Adipocyte (in vitro differentiated cells): ENCODE measurements around the gene OR52E1.
"Not testable (repeated sequence)": the region's sequence is repeated elsewhere in the genome, so short reads cannot be mapped to it uniquely, and the experiment has no call there.

Experiments
- DNase-seq: peaks from one replicate; pipeline ENCODE4 v3.0.0-alpha.2; 2015; ENCODE audit warnings: low read depth
- H3K27me3 ChIP-seq: replicated peaks from 2 replicates; pipeline ENCODE4 v1.7.0; 2013; ENCODE audit warnings: mild to moderate bottlenecking, low read length, moderate library complexity; ENCODE audit not compliant: control insufficient read depth, insufficient read depth
- H3K36me3 ChIP-seq: 2 replicates; pipeline ENCODE4 v1.7.0; 2013; ENCODE audit warnings: low read length, mild to moderate bottlenecking, moderate library complexity; ENCODE audit not compliant: control insufficient read depth, insufficient read depth, severe bottlenecking
- H3K4me1 ChIP-seq: 2 replicates; pipeline ENCODE4 v1.7.0; 2013; ENCODE audit warnings: mild to moderate bottlenecking, low read length, moderate library complexity; ENCODE audit not compliant: control insufficient read depth, insufficient read depth
- H3K4me3 ChIP-seq: 2 replicates; pipeline ENCODE4 v1.7.0; 2013; ENCODE audit warnings: mild to moderate bottlenecking, low read length, moderate library complexity
- H3K9ac ChIP-seq: 2 replicates; pipeline ENCODE4 v1.7.0; 2013; ENCODE audit warnings: mild to moderate bottlenecking, low read length, moderate library complexity
- H3K9me3 ChIP-seq: 2 replicates; pipeline ENCODE4 v1.7.0; 2013; ENCODE audit warnings: mild to moderate bottlenecking, low read length, moderate library complexity; ENCODE audit not compliant: control insufficient read depth

The OR52E1 gene

DNA sequence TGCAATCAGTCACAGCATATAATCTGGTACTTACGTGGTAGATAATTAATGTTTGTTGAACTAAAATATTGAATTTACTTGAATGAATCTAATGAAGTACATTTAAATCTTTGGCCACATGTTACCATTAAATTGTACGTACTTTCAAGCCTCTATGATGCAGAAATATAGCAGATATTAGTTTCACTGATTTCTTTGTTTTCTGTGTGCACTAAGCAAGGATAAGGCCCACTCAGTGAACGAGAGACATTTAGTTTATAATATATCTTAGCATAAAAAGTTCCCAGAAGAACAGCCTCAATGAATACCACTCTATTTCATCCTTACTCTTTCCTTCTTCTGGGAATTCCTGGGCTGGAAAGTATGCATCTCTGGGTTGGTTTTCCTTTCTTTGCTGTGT lies at the start of gene OR52E1:
Gene OR52E1, plus strand, starts transcription at position 301 of the 400 bp plus-strand sequence.
- Histone ChIP-seq H3K9me3 (no peaks in the 10 kb centered on the region), H3K9ac (no peak within 1 kb of the TSS), H3K36me3 (no peaks in the 10 kb centered on the region), H3K4me3 (no peak within 1 kb of the TSS), H3K4me1 (no peaks in the 10 kb centered on the region), H3K27me3 (no peaks in the 10 kb centered on the region)
- DNase-seq, result no peak

DNA sequence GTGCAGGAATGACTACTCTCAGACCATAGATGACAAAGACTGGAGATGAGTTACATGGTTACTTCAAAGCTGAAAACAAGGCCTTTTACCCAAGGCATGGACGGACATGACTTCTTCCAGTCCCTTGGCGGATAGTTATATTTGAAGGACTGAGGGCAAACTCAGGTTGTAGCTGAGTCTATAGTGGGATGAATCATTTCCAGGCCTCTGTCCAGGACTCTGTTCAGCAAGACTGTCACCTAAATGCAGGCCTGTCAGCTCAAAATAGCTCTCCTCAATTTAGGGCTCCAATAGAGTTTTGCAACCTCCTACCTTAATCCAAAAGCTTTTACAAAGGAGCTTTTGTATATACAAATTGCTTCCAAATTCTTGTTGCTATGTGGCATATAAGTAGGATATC lies 47.4 kb upstream of the OR52E1 start:
- H3K27me3 ChIP-seq, result no peaks in the 10 kb centered on the region
- H3K36me3 ChIP-seq, result no peaks in the 10 kb centered on the region
- H3K9me3 ChIP-seq, result peaks cover 10% of the 10 kb centered on the region
- no peaks in the 10 kb centered on the region for H3K4me1 ChIP-seq
- no peak overlapping the region for H3K9ac ChIP-seq
- H3K4me3 ChIP-seq, result no peak overlapping the region
- DNase-seq, result no peak

DNA sequence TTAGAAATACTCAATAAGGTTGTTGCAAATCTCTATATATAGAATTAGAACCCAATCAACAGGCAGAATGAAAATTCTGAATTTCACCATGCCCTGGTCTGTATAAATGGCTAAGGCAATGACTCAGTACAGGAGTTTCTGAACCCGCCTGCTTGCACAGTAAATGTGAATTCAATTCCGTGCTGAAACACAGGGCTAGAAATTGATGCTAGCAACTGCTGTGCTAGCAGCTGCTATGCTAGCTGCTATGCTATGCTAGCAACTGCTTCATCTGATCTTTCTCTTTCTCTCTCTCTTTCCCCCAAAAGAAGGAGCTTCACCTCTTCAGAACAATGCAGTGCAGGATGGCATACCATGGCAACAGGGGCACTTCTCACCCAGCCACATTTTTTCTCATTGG lies 32.7 kb upstream of the OR52E1 start:
- Histone ChIP-seq H3K4me3 (no peak overlapping the region), H3K4me1 (no peaks in the 10 kb centered on the region), H3K27me3 (no peaks in the 10 kb centered on the region), H3K36me3 (no peaks in the 10 kb centered on the region), H3K9me3 (no peaks in the 10 kb centered on the region), H3K9ac (no peak overlapping the region)
- DNase-seq, result no peak

DNA sequence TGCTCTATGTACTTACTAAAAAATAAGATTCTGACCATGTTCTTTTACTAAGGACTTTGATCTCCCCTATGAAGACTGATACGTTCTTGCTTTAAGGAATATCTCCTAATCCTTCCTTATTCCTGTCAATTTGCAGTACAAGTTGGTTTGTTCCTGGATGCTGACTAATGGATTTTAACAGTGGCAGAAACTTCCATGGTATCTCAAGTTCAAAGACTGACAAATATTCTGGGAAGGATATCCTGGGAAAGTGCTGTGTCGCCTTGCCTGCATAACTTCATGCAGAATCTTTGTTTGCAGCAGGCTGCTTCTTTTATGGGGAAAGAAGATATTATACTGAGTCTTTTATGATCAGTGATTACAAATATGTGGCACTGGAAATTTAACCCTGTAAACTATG lies 31.4 kb upstream of the OR52E1 start:
- DNase-seq, result no peak
- no peaks in the 10 kb centered on the region for H3K27me3 ChIP-seq
- H3K9me3 ChIP-seq, result no peaks in the 10 kb centered on the region

DNA sequence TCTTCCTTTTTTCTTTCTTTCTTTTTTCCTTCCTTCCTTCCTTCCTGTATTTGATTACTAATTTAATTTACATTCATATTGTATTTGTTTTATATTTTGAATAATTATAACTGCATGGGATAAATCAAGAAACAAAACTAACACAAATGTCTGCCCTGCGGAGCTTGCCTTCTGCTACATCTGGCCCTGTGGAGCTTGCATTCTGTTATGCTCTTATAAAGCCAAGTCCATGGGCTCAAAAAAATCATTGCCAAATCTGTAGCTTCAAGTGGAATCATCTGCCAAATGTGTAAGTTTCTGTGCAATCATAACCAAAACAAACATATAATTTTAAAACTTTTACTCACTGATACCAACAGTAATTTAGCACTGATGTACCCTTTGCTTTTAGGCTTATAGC lies 31.0 kb upstream of the OR52E1 start:
- Histone ChIP-seq H3K9me3 (no peaks in the 10 kb centered on the region), H3K36me3 (no peaks in the 10 kb centered on the region), H3K27me3 (no peaks in the 10 kb centered on the region), H3K9ac (no peak overlapping the region), H3K4me3 (no peak overlapping the region), H3K4me1 (no peaks in the 10 kb centered on the region)
- DNase-seq, result no peak

More for the DNA sequence above, 31.4 kb upstream of the OR52E1 start:
- Histone ChIP-seq H3K36me3 (no peaks in the 10 kb centered on the region), H3K9ac (no peak overlapping the region), H3K4me1 (no peaks in the 10 kb centered on the region), H3K4me3 (no peak overlapping the region)

DNA sequence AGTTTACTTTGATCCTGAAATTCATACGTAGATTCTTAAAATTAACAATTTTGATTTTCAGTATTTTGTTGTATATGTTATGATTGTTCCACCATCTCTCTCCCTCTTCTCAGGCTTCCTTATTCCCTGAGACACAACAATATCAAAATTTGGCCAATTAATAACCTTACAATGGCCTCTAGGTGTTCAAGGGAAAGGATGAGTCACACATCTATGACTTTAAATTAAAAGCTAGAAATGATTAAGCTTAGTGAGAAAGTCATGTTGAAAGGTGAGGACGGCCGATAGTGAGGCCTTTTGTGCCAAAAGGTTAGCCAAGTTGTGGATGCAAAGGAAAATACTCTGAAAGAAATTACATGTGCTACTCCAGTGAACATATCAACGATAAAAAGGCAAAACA lies 28.5 kb upstream of the OR52E1 start:
- Histone ChIP-seq H3K9me3 (no peaks in the 10 kb centered on the region), H3K9ac (no peak overlapping the region), H3K4me3 (no peak overlapping the region), H3K4me1 (no peaks in the 10 kb centered on the region), H3K36me3 (no peaks in the 10 kb centered on the region), H3K27me3 (no peaks in the 10 kb centered on the region)
- DNase-seq, result no peak

DNA sequence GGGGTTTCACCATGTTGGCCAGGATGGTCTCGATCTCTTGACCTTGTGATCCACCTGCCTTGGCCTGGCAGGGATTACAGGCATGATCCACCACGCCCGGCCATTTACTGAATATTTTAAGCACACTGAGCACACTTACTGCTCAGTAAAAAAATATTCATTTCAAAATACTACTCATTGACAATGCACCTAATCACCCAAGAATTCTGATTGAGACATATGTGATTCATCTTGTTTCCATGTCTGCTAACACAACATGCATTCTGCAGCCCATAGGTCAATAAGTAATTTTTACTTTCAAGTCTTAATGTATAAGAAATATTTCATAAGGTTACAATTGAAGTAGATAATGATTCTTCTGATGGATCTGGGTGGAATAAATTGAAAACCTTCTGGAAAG lies 27.3 kb upstream of the OR52E1 start:
- Histone ChIP-seq H3K9ac (no peak overlapping the region), H3K36me3 (no peaks in the 10 kb centered on the region), H3K4me1 (no peaks in the 10 kb centered on the region), H3K9me3 (no peaks in the 10 kb centered on the region), H3K4me3 (no peak overlapping the region), H3K27me3 (no peaks in the 10 kb centered on the region)
- DNase-seq, result no peak

DNA sequence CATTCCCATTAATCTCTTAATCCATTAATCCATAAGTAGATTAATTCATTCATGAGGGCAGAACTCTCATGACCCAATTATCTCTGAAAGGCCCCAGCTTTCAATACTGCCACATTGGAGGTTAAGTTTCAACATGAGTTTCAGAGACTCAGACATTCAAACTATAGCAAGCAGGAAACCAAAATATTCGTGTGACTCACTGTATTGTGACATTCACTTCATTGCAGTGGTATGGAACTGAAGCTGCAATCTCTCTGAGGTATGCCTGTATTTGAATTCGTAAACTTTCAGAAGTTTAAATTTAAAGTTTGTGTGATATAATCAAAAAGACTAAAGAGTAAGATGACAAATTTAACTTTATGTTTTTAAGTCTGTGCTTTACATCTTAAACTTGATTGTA lies 26.0 kb upstream of the OR52E1 start:
- Histone ChIP-seq H3K4me1 (no peaks in the 10 kb centered on the region), H3K4me3 (no peak overlapping the region), H3K9ac (no peak overlapping the region), H3K9me3 (no peaks in the 10 kb centered on the region), H3K27me3 (no peaks in the 10 kb centered on the region), H3K36me3 (no peaks in the 10 kb centered on the region)
- DNase-seq, result peak; percentile 38

DNA sequence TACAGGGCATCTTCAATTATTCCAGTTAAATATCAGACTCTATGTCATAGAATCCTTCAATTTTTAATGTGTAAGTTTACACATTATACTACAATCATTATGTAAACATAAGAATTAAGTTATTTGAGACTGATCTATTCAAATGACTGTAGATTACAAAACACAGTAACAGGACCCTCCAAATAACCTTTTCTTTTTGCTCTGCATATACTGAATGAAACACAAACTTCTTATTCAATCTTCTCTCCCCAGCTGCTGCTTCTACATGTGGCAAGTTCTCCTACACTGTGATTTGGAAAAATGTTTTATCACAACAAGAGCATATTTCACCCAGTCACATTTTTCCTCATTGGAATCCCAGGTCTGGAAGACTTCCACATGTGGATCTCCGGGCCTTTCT lies 23.1 kb upstream of the OR52E1 start, which contains the start of gene OR52J3:
Gene OR52J3, plus strand, starts transcription at position 301 of the 400 bp plus-strand sequence. Its CDS starts 0 bp downstream, at position 301.
- Histone ChIP-seq H3K4me1 (no peaks in the 10 kb centered on the region), H3K9ac (no peak within 1 kb of the TSS), H3K36me3 (no peaks in the 10 kb centered on the region), H3K4me3 (no peak within 1 kb of the TSS), H3K9me3 (no peaks in the 10 kb centered on the region), H3K27me3 (no peaks in the 10 kb centered on the region)
- DNase-seq, result no peak

DNA sequence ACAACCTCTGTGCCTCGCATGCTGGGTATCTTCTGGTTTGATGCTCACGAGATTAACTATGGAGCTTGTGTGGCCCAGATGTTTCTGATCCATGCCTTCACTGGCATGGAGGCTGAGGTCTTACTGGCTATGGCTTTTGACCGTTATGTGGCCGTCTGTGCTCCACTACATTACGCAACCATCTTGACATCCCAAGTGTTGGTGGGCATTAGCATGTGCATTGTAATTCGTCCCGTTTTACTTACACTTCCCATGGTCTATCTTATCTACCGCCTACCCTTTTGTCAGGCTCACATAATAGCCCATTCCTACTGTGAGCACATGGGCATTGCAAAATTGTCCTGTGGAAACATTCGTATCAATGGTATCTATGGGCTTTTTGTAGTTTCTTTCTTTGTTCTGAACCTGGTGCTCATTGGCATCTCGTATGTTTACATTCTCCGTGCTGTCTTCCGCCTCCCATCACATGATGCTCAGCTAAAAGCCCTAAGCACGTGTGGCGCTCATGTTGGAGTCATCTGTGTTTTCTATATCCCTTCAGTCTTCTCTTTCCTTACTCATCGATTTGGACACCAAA lies 22.5 kb upstream of the OR52E1 start:
- no peak overlapping the region for H3K4me3 ChIP-seq
- H3K9ac ChIP-seq, result no peak overlapping the region
- no peaks in the 10 kb centered on the region for H3K4me1 ChIP-seq
- H3K27me3 ChIP-seq, result no peaks in the 10 kb centered on the region
- H3K9me3 ChIP-seq, result no peaks in the 10 kb centered on the region
- no peaks in the 10 kb centered on the region for H3K36me3 ChIP-seq
- no peak for DNase-seq

DNA sequence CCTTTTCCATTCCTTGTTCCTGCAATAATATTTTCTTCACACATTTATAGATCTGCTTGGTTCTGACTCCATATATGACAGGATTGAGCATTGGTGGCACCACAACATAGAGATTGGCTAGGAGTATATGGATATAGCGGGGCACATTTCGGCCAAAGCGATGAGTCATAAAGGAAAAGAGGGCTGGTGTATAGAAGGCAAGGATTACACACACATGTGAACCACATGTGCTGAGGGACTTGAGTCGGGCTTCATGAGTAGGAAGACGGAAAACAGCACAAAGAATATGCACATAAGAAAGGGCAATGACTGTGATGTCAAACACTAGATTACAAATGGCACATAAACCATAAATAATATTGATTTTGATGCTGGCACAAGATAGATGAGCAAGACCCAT lies 10.7 kb upstream of the OR52E1 start:
- H3K9me3 ChIP-seq, H3K9ac ChIP-seq, H3K4me1 ChIP-seq, H3K4me3 ChIP-seq, H3K36me3 ChIP-seq, DNase-seq, H3K27me3 ChIP-seq: not testable (repeated sequence)

DNA sequence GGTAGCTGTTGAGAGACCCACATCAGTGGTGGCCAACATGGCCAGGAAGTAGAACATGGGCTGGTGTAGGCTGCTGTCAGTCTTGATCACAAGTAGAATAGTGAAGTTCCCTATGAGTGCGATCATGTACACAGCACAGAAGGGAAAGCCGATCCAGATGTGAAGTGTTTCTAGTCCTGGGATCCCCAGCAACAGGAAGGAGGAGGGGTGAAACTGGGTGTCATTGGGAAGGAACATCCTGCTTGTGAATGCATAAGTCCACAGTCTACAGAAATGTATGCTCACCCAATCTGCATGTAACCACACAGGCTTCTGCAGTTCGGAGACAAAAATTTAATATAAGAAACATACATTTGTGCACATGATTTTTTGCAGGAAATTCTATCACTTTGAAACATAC lies 10.0 kb upstream of the OR52E1 start, which contains the start of gene OR52E2:
Gene OR52E2, minus strand, starts transcription at position 237 of the 400 bp plus-strand sequence. Its CDS starts 0 bp downstream, at position 237.
- H3K4me1 ChIP-seq, result no peaks in the 10 kb centered on the region
- no peak within 1 kb of the TSS for H3K9ac ChIP-seq
- H3K4me3 ChIP-seq, result no peak within 1 kb of the TSS
- H3K36me3 ChIP-seq, result no peaks in the 10 kb centered on the region
- H3K27me3 ChIP-seq, result peaks cover 7% of the 10 kb centered on the region
- no peak for DNase-seq
- no peaks in the 10 kb centered on the region for H3K9me3 ChIP-seq
